ENCODE measurements around the gene BMP3.

Gene BMP3

GRCh38 chr4:81084634-81085033 is 54.1 kb downstream of the BMP3 start:
- FAIRE-seq = no peak

GRCh38 chr4:81085291-81085690 is 54.8 kb downstream of the BMP3 start:
- FAIRE-seq (no peak), DNase-seq (ENCODE audit: insufficient read length, low spot score) (no peak)
- TF ChIP-seq CTCF (IDR thresholded peaks at IDR 0.05; ENCODE audit: insufficient read depth, missing control alignments) = no peak

More at GRCh38 chr4:81084634-81085033, 54.1 kb downstream of the BMP3 start:
- DNase-seq (ENCODE audit: insufficient read length, low spot score) = no peak
- TF ChIP-seq CTCF (IDR thresholded peaks at IDR 0.05; ENCODE audit: insufficient read depth, missing control alignments) = no peak

- no peak for TF ChIP-seq CTCF (IDR thresholded peaks at IDR 0.05; ENCODE audit: insufficient read depth, missing control alignments)
- DNase-seq (ENCODE audit: insufficient read length, low spot score) = no peak
- FAIRE-seq = no peak
These were observed 55.5 kb downstream of the BMP3 start for GRCh38 chr4:81085979-81086378.

- no peak for FAIRE-seq
- TF ChIP-seq CTCF (IDR thresholded peaks at IDR 0.05; ENCODE audit: insufficient read depth, missing control alignments) = no peak
- no peak for DNase-seq (ENCODE audit: insufficient read length, low spot score)
These were observed 63.4 kb downstream of the BMP3 start for GRCh38 chr4:81093720-81094401.

- DNase-seq (ENCODE audit: insufficient read length, low spot score) (no peak), FAIRE-seq (no peak)
- no peak for TF ChIP-seq CTCF (IDR thresholded peaks at IDR 0.05; ENCODE audit: insufficient read depth, missing control alignments)
These were observed 64.9 kb downstream of the BMP3 start for GRCh38 chr4:81095389-81095788.

GRCh38 chr4:81096566-81096965 is 66.1 kb downstream of the BMP3 start:
- FAIRE-seq (no peak), DNase-seq (ENCODE audit: insufficient read length, low spot score) (no peak)
- TF ChIP-seq CTCF (IDR thresholded peaks at IDR 0.05; ENCODE audit: insufficient read depth, missing control alignments) = no peak

GRCh38 chr4:81102107-81102506 is 71.6 kb downstream of the BMP3 start:
- no peak for DNase-seq (ENCODE audit: insufficient read length, low spot score)
- no peak for FAIRE-seq
- TF ChIP-seq CTCF (IDR thresholded peaks at IDR 0.05; ENCODE audit: insufficient read depth, missing control alignments) = no peak
